WERI-Rb-1 (cell line): ENCODE results near the gene KCTD14.

ENCODE experiments used
- DNase-seq: peaks from one replicate; pipeline ENCODE4 v3.0.0-alpha.2; 2020
- H3K27ac ChIP-seq: fragments of 250-450 bp; sonication (Bioruptor Pico); 2 replicates; pipeline ENCODE4 v1.5.1; 2020; ENCODE audit warnings: mild to moderate bottlenecking, moderate library complexity
- H3K27me3 ChIP-seq: fragments of 250-450 bp; sonication (Bioruptor Pico); 2 replicates; pipeline ENCODE4 v1.5.1; 2021; ENCODE audit warnings: mild to moderate bottlenecking, low read depth, moderate library complexity; ENCODE audit not compliant: insufficient read depth, severe bottlenecking
- H3K36me3 ChIP-seq: fragments of 250-450 bp; sonication (Bioruptor Pico); 2 replicates; pipeline ENCODE4 v1.5.1; 2020; ENCODE audit warnings: mild to moderate bottlenecking, moderate library complexity
- H3K4me3 ChIP-seq: 2 replicates; pipeline ENCODE4 v1.5.1; 2011; ENCODE audit warnings: low read depth, mild to moderate bottlenecking, control low read depth, low read length
- H3K9me3 ChIP-seq: fragments of 250-450 bp; sonication (Bioruptor Pico); 2 replicates; pipeline ENCODE4 v1.5.1; 2021; ENCODE audit warnings: mild to moderate bottlenecking, moderate library complexity; ENCODE audit not compliant: severe bottlenecking
- CTCF ChIP-seq: IDR thresholded peaks from 2 replicates; pipeline ENCODE4 v1.5.1; 2011; ENCODE audit warnings: low read depth, mild to moderate bottlenecking, control low read depth, inconsistent platforms, low read length

KCTD14 gene

GRCh38 chr11:78027759-78028158 lies 4.7 kb upstream of the KCTD14 start:
- no peak for TF ChIP-seq CTCF
- no peak for DNase-seq
- Histone ChIP-seq H3K36me3 (no peaks in the 10 kb centered on the region), H3K4me3 (no peak overlapping the region), H3K27ac (no peak overlapping the region), H3K9me3 (no peaks in the 10 kb centered on the region), H3K27me3 (no peaks in the 10 kb centered on the region)

- TF ChIP-seq CTCF = no peak
- H3K9me3 ChIP-seq = no peaks in the 10 kb centered on the region
- H3K27ac ChIP-seq = no peak overlapping the region
- DNase-seq = no peak
- H3K27me3 ChIP-seq = no peaks in the 10 kb centered on the region
- H3K36me3 ChIP-seq = no peaks in the 10 kb centered on the region
- no peak overlapping the region for H3K4me3 ChIP-seq
Measured at GRCh38 chr11:78025378-78025777, 2.3 kb upstream of the KCTD14 start.

- Histone ChIP-seq H3K27me3 (no peaks in the 10 kb centered on the region), H3K36me3 (no peaks in the 10 kb centered on the region), H3K27ac (no peak overlapping the region), H3K4me3 (no peak overlapping the region), H3K9me3 (no peaks in the 10 kb centered on the region)
- TF ChIP-seq CTCF = no peak
- DNase-seq = no peak
Measured at GRCh38 chr11:78023426-78023825, 350 bp upstream of the KCTD14 start.

GRCh38 chr11:78021611-78022010 lies 1.5 kb downstream of the KCTD14 start:
- no peak overlapping the region for H3K4me3 ChIP-seq
- H3K9me3 ChIP-seq = no peaks in the 10 kb centered on the region
- H3K27me3 ChIP-seq = no peaks in the 10 kb centered on the region
- no peak for DNase-seq
- no peaks in the 10 kb centered on the region for H3K36me3 ChIP-seq
- no peak for TF ChIP-seq CTCF
- H3K27ac ChIP-seq = no peak overlapping the region

- no peak for DNase-seq
- Histone ChIP-seq H3K27ac (no peak overlapping the region), H3K27me3 (no peaks in the 10 kb centered on the region), H3K36me3 (no peaks in the 10 kb centered on the region), H3K4me3 (no peak overlapping the region), H3K9me3 (no peaks in the 10 kb centered on the region)
- TF ChIP-seq CTCF = no peak
Measured at GRCh38 chr11:78020246-78020645, 2.8 kb downstream of the KCTD14 start.

GRCh38 chr11:78019808-78020207 lies 3.3 kb downstream of the KCTD14 start:
- no peak overlapping the region for H3K27ac ChIP-seq
- no peak for DNase-seq

More at GRCh38 chr11:78019808-78020207, 3.3 kb downstream of the KCTD14 start:
- H3K9me3 ChIP-seq = no peaks in the 10 kb centered on the region
- no peaks in the 10 kb centered on the region for H3K27me3 ChIP-seq
- no peak overlapping the region for H3K4me3 ChIP-seq
- no peaks in the 10 kb centered on the region for H3K36me3 ChIP-seq
- TF ChIP-seq CTCF = no peak
